Esophagus squamous epithelium (tissue), 5 donors: ENCODE results near the gene KAZN. TPM values are rescaled to one million over a fixed set of nuclear protein-coding genes. Genes with fewer than 3 reads are reported as not detected.

Experiments
- DNase-seq: peaks from one replicate; lab custom pipeline; 2025; lab: John Stamatoyannopoulos, UW
- H3K27ac ChIP-seq, 4 donors: fragments of 200-600 bp; sonication (generic); one replicate each; pipeline ENCODE4 v1.5.1; 2016 to 2019; ENCODE audit warnings: mild to moderate bottlenecking in 1 of 4
- H3K27me3 ChIP-seq, 4 donors: fragments of 200-600 bp; sonication (generic); 1 replicate in 3 of 4; 2 replicates in 1 of 4; pipeline versions ENCODE4 v1.5.1 to v1.6.0; 2017 to 2021; ENCODE audit warnings: antibody characterized with exemption in 1 of 4
- H3K36me3 ChIP-seq, 3 donors: fragments of 200-600 bp; sonication (generic); one replicate each; pipeline ENCODE4 v1.5.1; 2016 to 2019
- H3K4me1 ChIP-seq, 3 donors: fragments of 200-600 bp; sonication (generic); one replicate each; pipeline ENCODE4 v1.5.1; 2017 to 2019
- H3K4me3 ChIP-seq, 4 donors: fragments of 200-600 bp; sonication (generic); 1 replicate in 3 of 4; 2 replicates in 1 of 4; pipeline ENCODE4 v1.5.1; 2016 to 2019; ENCODE audit warnings: mild to moderate bottlenecking in 2 of 4, moderate library complexity in 1 of 4
- H3K9me3 ChIP-seq, 3 donors: fragments of 200-600 bp; sonication (generic); one replicate each; pipeline ENCODE4 v1.5.1; 2016 to 2019
- CTCF ChIP-seq, 6 experiments: fragments of 450-650 bp in 4 of 6; fragments of 200-600 bp in 2 of 6; sonication (generic) in 2 of 6; IDR thresholded peaks; one replicate each; pipeline ENCODE4 v1.5.1; 2016 to 2019; ENCODE audit warnings: antibody characterized with exemption in 6 of 6, mild to moderate bottlenecking in 4 of 6, moderate library complexity in 4 of 6
- POLR2A ChIP-seq, 4 donors: fragments of 450-650 bp; IDR thresholded peaks; one replicate each; pipeline ENCODE4 v1.6.1; 2017; ENCODE audit warnings: antibody characterized with exemption in 4 of 4, mild to moderate bottlenecking in 4 of 4, moderate library complexity in 3 of 4
- WGBS, 2 donors: methylation state at CpG; one replicate each; pipeline ENCODE4 v1.1.5; 2018; 5-methylcytosine and 5-hydroxymethylcytosine counted together
- intact Hi-C: fragments of 100-400 bp; cut with DNase I; formaldehyde crosslinking; loops from one replicate; pipeline ENCODE4 v1.15.0; 2022
- total RNA-seq, 4 donors: library from RNA; depleted of rRNA; stranded (reverse); fragments of >200 nt; gene quantifications; one replicate each; pipeline ENCODE4 v1.1.0, GENCODE V29; 2016
- donor health status: DM: yes; HTN: yes; CAD: no.

Gene KAZN
- total RNA-seq, 4 donors from 2014 or later: 25.0 to 54.5 (median 30.8) TPM

GRCh38 chr1:15011160-15011559, 412.7 kb downstream of the KAZN start:
- H3K9me3 ChIP-seq: no peaks in the 10 kb centered on the region
- peaks cover 0 to 13% (median under 1%) of the 10 kb centered on the region in 3 donors for H3K36me3 ChIP-seq
- H3K27me3 ChIP-seq: no peaks in the 10 kb centered on the region
- no peak overlapping the region for H3K27ac ChIP-seq
- WGBS, 2 donors: 56% methylated on average over 2 of the region's 2 CpGs; no CpG with 5 or more reads in 1 of the 2 donors
- peaks cover 0 to 15% (median 0%) of the 10 kb centered on the region in 3 donors for H3K4me1 ChIP-seq
- H3K4me3 ChIP-seq: no peak overlapping the region
- intact Hi-C loops: no loop called here
- no peak for DNase-seq
- no peak for TF ChIP-seq POLR2A (IDR thresholded peaks at IDR 0.05)

DNA sequence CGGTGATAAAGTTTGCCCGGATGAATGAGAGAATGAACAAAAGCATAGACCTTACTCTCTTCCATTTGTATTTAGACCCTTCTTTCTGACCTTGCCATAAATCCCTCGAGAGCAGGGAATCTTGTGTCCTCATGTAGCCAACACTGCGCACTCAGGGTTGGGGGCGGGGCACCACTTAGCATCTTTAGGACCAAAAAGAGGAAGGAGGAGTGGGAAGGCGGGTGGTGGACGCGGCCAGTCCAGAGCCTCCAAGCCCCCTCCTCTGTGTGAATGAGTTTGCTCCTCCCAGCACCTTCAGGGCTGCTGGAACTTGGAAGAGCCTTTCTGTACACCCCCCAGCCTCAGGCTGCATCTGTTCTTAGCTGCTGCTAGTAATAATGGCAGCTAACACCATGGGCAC, 413.2 kb downstream of the KAZN start:
- TF ChIP-seq POLR2A (IDR thresholded peaks at IDR 0.05): no peak
- TF ChIP-seq CTCF (IDR thresholded peaks at IDR 0.05): no peak
- no peak overlapping the region for H3K27ac ChIP-seq
- H3K36me3 ChIP-seq: peaks cover 0 to 13% (median 0%) of the 10 kb centered on the region in 3 donors
- no peaks in the 10 kb centered on the region for H3K9me3 ChIP-seq
- intact Hi-C loops: no loop called here
- no peak for DNase-seq
- no peak overlapping the region for H3K4me3 ChIP-seq
- peaks cover 0 to 15% (median 0%) of the 10 kb centered on the region in 3 donors for H3K4me1 ChIP-seq
- WGBS, 2 donors: 82 to 98% methylated on average over 5 to 7 of the region's 8 CpGs
- H3K27me3 ChIP-seq: no peaks in the 10 kb centered on the region

GRCh38 chr1:15012822-15013221, 414.3 kb downstream of the KAZN start:
- DNase-seq: no peak
- WGBS, 2 donors: 78 to 80% methylated on average over 6 to 8 of the region's 8 CpGs
- Histone ChIP-seq H3K27ac (no peak overlapping the region), H3K4me1 (peaks cover 0 to 15% (median 0%) of the 10 kb centered on the region in 3 donors), H3K36me3 (peaks cover 0 to 10% (median 0%) of the 10 kb centered on the region in 3 donors), H3K9me3 (no peaks in the 10 kb centered on the region), H3K27me3 (no peaks in the 10 kb centered on the region), H3K4me3 (no peak overlapping the region)
- no peak for TF ChIP-seq POLR2A (IDR thresholded peaks at IDR 0.05)
- no peak for TF ChIP-seq CTCF (IDR thresholded peaks at IDR 0.05)
- intact Hi-C loops: no loop called here

- peaks cover 0 to under 1% (median 0%) of the 10 kb centered on the region in 3 donors for H3K36me3 ChIP-seq
- 70 to 89% methylated on average over 6 to 8 of the region's 8 CpGs for WGBS, 2 donors
Observed at GRCh38 chr1:15013767-15014166, 415.3 kb downstream of the KAZN start.

GRCh38 chr1:15014516-15014915, 416.0 kb downstream of the KAZN start:
- H3K9me3 ChIP-seq: no peaks in the 10 kb centered on the region
- peaks cover 0 to 9% (median 0%) of the 10 kb centered on the region in 3 donors for H3K4me1 ChIP-seq
- no peak for DNase-seq
- no peak for TF ChIP-seq POLR2A (IDR thresholded peaks at IDR 0.05)
- no peak for TF ChIP-seq CTCF (IDR thresholded peaks at IDR 0.05)
- no peaks in the 10 kb centered on the region for H3K27me3 ChIP-seq
- 40 to 76% methylated on average over 5 to 7 of the region's 10 CpGs for WGBS, 2 donors
- H3K36me3 ChIP-seq: no peaks in the 10 kb centered on the region
- H3K4me3 ChIP-seq: no peak overlapping the region
- intact Hi-C loops: no loop called here
- no peak overlapping the region for H3K27ac ChIP-seq

More at GRCh38 chr1:15013767-15014166, 415.3 kb downstream of the KAZN start:
- no peak overlapping the region for H3K4me3 ChIP-seq
- no peaks in the 10 kb centered on the region for H3K27me3 ChIP-seq
- H3K27ac ChIP-seq: no peak overlapping the region
- no peaks in the 10 kb centered on the region for H3K9me3 ChIP-seq
- no peak for DNase-seq
- intact Hi-C loops: no loop called here
- H3K4me1 ChIP-seq: peaks cover 0 to 9% (median 0%) of the 10 kb centered on the region in 3 donors
- TF ChIP-seq CTCF (IDR thresholded peaks at IDR 0.05): no peak
- no peak for TF ChIP-seq POLR2A (IDR thresholded peaks at IDR 0.05)
